Brain microvascular endothelial cell (primary cell): ENCODE results near the gene NUDT14.
A peak's percentile ranks its signal among the peaks of the same experiment; 100 is the strongest.

Experiments
- DNase-seq: peaks from one replicate; pipeline ENCODE4 v3.0.0-alpha.2; 2020
- H3K27ac ChIP-seq: fragments of 250-450 bp; sonication (Bioruptor Pico); 2 replicates; pipeline ENCODE4 v1.5.1; 2020; ENCODE audit warnings: mild to moderate bottlenecking, moderate library complexity
- H3K27me3 ChIP-seq: fragments of 250-450 bp; sonication (Bioruptor Pico); replicated peaks from 2 replicates; pipeline ENCODE4 v1.5.1; 2020; ENCODE audit warnings: mild to moderate bottlenecking
- H3K36me3 ChIP-seq: fragments of 250-450 bp; sonication (Bioruptor Pico); replicated peaks from 2 replicates; pipeline ENCODE4 v1.5.1; 2020; ENCODE audit warnings: mild to moderate bottlenecking
- H3K4me3 ChIP-seq: 2 replicates; pipeline ENCODE4 v1.5.1; 2011; ENCODE audit warnings: low read depth, mild to moderate bottlenecking, control low read depth, low read length, moderate library complexity
- in situ Hi-C: cut with HindIII; loops from 2 replicates; pipeline ENCODE4 v1.10.0; 2017; ENCODE audit warnings: low sequenced_read_pairs, low pct_ligation_motif_present
- TF ChIP-seq, protein P1 (sequence below): IDR thresholded peaks from 2 replicates; pipeline ENCODE4 v1.5.1; 2011; ENCODE audit warnings: low read depth, mild to moderate bottlenecking, moderate library complexity, low read length, control low read depth, inconsistent platforms; ENCODE audit errors: missing control alignments

NUDT14 gene

GRCh38 chr14:105195522-105196264, 14.6 kb upstream of the NUDT14 start:
- Histone ChIP-seq H3K4me3 (no peak overlapping the region), H3K27me3 (no peaks in the 10 kb centered on the region), H3K36me3 (no peaks in the 10 kb centered on the region), H3K27ac (no peak overlapping the region)
- DNase-seq: peak; percentile 17
- TF ChIP-seq, protein P1, sequence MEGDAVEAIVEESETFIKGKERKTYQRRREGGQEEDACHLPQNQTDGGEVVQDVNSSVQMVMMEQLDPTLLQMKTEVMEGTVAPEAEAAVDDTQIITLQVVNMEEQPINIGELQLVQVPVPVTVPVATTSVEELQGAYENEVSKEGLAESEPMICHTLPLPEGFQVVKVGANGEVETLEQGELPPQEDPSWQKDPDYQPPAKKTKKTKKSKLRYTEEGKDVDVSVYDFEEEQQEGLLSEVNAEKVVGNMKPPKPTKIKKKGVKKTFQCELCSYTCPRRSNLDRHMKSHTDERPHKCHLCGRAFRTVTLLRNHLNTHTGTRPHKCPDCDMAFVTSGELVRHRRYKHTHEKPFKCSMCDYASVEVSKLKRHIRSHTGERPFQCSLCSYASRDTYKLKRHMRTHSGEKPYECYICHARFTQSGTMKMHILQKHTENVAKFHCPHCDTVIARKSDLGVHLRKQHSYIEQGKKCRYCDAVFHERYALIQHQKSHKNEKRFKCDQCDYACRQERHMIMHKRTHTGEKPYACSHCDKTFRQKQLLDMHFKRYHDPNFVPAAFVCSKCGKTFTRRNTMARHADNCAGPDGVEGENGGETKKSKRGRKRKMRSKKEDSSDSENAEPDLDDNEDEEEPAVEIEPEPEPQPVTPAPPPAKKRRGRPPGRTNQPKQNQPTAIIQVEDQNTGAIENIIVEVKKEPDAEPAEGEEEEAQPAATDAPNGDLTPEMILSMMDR: peak; percentile 16
- in situ Hi-C loops: no loop called here

GRCh38 chr14:105195051-105195450, 13.9 kb upstream of the NUDT14 start:
- no peak for DNase-seq
- TF ChIP-seq, protein P1: no peak
- in situ Hi-C loops: no loop called here
- Histone ChIP-seq H3K4me3 (no peak overlapping the region), H3K36me3 (no peaks in the 10 kb centered on the region), H3K27ac (no peak overlapping the region), H3K27me3 (no peaks in the 10 kb centered on the region)

DNA sequence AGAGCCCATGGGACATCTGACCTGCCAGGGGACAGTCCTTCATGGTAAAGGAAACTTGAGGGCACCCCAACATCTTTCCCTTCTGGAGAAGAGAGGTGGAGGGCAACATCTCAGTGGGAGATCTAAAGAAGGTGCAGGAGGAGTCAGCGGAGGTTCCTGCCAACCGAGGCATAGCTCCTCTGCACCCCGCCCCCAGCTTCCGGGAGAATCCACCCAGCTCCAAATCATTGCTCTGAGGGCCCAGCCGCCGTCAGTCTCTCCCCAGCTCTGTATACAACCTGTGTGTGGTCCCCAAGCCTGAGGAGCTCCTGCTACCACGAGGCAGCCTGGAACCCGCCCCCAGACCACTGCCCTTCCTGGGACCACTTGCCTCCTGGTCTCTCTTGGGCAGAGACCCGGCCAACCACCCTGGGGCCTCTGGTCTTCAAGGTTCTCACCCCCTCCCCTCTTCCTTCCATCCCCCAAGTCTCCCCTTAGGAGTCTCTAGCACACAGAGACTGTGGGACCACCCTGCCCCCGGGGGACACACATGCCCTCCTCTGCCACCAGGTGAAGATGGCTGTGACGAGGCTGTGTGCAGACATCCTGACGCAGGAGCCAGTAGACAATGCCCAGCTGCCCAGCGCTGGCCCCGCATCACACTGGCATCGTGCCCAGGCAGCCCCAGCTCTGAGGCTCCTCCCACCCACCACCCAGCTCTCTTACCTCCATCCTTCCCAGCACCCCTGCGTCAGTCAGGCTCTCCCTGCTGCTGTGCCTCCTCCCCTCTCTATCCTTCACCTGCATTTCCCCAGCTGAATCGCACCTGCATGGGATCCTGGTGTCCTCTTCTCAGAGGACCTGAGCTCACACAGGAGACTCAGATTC, 13.0 kb upstream of the NUDT14 start:
- DNase-seq: no peak
- no peaks in the 10 kb centered on the region for H3K27me3 ChIP-seq
- in situ Hi-C loops: no loop called here

DNA sequence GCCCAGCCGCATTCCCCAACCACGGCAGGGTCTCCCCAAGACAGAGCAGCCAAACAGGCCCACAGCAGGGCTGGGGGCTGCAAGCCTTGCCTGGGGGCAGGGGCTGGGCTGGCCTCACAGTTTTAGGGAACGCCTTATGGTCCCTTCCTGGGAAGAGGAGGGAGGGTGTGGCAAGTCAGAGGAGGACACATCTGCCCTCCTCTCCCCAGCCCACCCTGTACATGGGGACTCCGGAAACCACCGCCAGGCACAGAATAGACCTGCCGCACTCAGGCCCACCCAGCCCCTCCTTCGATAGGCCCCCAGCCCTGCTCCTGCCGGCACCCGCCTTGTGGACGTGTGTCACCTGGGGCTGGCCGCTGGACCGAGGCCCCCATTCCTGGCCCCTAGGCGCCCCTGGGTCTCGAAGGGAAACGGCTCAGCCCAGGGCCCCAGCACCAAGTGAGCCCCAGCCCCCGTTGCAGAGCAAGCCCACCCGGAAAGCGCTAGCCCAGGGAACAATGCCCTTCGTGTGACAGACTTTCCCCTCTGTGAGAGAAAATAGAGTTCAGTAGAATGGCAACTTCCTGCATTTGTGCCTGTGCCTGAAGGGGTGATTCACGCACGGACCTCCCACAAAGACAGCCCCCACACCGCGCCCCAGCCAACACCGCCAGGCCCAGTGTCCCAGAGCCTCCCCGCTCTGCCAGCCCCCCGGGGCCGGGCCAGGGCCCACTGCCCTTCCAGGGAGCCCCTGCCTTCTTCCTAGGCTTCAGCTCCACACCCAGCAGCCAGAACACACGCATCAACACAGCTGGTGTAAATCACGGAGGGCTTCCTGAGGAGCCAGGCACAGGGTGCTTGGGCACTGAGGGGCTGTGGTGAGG, 12.0 kb upstream of the NUDT14 start:
- H3K36me3 ChIP-seq: no peaks in the 10 kb centered on the region
- no peak overlapping the region for H3K27ac ChIP-seq
- no peak overlapping the region for H3K4me3 ChIP-seq
- peak; percentile 22 for DNase-seq
- no peaks in the 10 kb centered on the region for H3K27me3 ChIP-seq
- in situ Hi-C loops: no loop called here
- TF ChIP-seq, protein P1: peak; percentile 2

More for the DNA sequence above, 13.0 kb upstream of the NUDT14 start:
- H3K27ac ChIP-seq: no peak overlapping the region
- no peak overlapping the region for H3K4me3 ChIP-seq
- no peaks in the 10 kb centered on the region for H3K36me3 ChIP-seq
- TF ChIP-seq, protein P1: no peak

GRCh38 chr14:105187935-105188524, 6.9 kb upstream of the NUDT14 start:
- no peaks in the 10 kb centered on the region for H3K36me3 ChIP-seq
- TF ChIP-seq, protein P1: no peak
- in situ Hi-C loops: no loop called here
- H3K27me3 ChIP-seq: no peaks in the 10 kb centered on the region
- H3K27ac ChIP-seq: no peak overlapping the region
- H3K4me3 ChIP-seq: no peak overlapping the region
- no peak for DNase-seq
